ENCODE results near the gene FERMT1. TPM values are rescaled to one million over a fixed set of nuclear protein-coding genes. Genes with fewer than 3 reads are reported as not detected.

The FERMT1 gene
- total RNA-seq, 3 donors from 2014 or later: 17.4 to 102 (median 54.1) TPM

GRCh38 chr20:6081236-6081635, 41.6 kb downstream of the FERMT1 start:
- no peaks in the 10 kb centered on the region for H3K4me1 ChIP-seq (ENCODE audit: low read depth)
- H3K9me3 ChIP-seq: no peaks in the 10 kb centered on the region
- TF ChIP-seq CTCF (IDR thresholded peaks at IDR 0.05): no peak
- H3K4me3 ChIP-seq: no peak overlapping the region
- no peak for DNase-seq
- intact Hi-C loops (cut with DNase I, micrococcal nuclease): no loop called here
- H3K36me3 ChIP-seq (ENCODE audit: low read depth): peaks cover 5% of the 10 kb centered on the region
- ATAC-seq: no peak

DNA sequence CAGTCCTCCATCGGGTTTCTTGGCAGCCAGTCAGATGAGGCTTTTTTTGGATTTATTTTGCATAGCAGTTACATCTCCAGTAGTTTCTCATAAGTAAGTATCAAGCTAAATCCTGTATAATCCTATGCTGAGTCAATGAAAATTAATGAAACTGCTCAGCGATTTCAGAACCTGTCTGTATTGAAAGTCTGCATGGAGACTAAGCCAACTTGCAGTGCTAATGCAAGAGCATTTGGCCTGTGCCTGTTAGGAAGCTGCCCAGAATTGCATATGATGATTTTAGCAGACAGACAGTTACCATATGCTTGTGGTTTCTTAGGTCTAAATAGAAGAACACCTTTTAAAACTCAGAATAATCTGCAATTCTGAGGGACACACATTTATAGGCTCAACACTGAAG, 43.8 kb downstream of the FERMT1 start:
- H3K9me3 ChIP-seq: no peaks in the 10 kb centered on the region
- peaks cover 5% of the 10 kb centered on the region for H3K36me3 ChIP-seq (ENCODE audit: low read depth)
- intact Hi-C loops (cut with DNase I, micrococcal nuclease): loop anchor here (5.0 to 10.0 kb wide), 2 partner anchors 284 to 552 kb away; no protein-coding TSS in a partner anchor
- no peak for ATAC-seq
- DNase-seq: no peak
- H3K4me1 ChIP-seq (ENCODE audit: low read depth): no peaks in the 10 kb centered on the region
- no peak for TF ChIP-seq CTCF (IDR thresholded peaks at IDR 0.05)
- H3K4me3 ChIP-seq: no peak overlapping the region

DNA sequence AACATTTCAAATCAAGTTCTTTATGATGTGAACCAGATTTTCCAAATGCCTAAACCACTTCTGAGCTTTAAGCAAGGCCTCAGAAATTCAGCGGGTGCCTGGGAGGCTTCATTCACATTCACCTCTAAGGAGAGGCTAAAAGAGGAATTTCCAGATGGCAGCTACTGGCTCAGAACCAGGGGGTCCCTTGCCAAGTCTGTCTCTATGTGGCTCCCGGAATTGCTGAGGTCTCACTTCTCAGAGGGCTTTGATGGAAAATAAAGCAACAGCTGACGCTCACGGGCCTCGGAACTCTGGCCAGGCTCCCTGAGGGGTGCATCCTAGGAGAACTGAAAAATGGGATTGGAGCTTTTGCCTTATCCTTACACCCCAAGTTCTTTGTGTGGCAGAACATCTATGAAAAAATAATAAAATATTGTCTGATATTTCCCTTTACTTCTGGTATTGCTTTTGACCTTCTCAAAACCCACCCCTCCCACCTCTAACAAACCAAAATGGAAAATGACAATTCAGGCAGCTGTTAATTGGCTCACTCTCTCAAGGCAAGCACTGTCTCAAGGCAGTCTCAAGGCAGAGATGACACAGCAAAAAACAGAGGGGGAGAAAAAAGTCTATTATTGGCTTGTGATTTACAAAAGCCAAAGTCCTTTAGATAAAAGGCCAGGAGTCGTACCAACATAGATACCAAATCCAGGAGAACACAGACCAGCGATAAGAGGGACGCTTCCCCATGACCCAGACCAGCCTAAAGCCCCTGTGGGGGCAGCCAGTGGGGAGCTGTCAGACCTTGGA, 47.2 kb downstream of the FERMT1 start:
- H3K4me3 ChIP-seq: no peak overlapping the region
- no peaks in the 10 kb centered on the region for H3K4me1 ChIP-seq (ENCODE audit: low read depth)
- H3K36me3 ChIP-seq (ENCODE audit: low read depth): no peaks in the 10 kb centered on the region
- ATAC-seq (no peak), DNase-seq (no peak)
- intact Hi-C loops (cut with DNase I, micrococcal nuclease): loop anchor here (5.0 to 10.0 kb wide), 2 partner anchors 281 to 548 kb away; no protein-coding TSS in a partner anchor
- no peak for TF ChIP-seq CTCF (IDR thresholded peaks at IDR 0.05)
- no peaks in the 10 kb centered on the region for H3K9me3 ChIP-seq

- no peaks in the 10 kb centered on the region for H3K36me3 ChIP-seq (ENCODE audit: low read depth)
- intact Hi-C loops (cut with DNase I, micrococcal nuclease): loop anchor here (5.0 to 10.0 kb wide), 3 partner anchors 280 to 547 kb away; no protein-coding TSS in a partner anchor
- no peak for ATAC-seq
Observed at GRCh38 chr20:6074784-6075183, 48.0 kb downstream of the FERMT1 start.

GRCh38 chr20:6074145-6074561, 48.7 kb downstream of the FERMT1 start:
- no peak overlapping the region for H3K4me3 ChIP-seq
- no peak for ATAC-seq

More at GRCh38 chr20:6074784-6075183, 48.0 kb downstream of the FERMT1 start:
- no peak for TF ChIP-seq CTCF (IDR thresholded peaks at IDR 0.05)
- no peaks in the 10 kb centered on the region for H3K9me3 ChIP-seq
- H3K4me3 ChIP-seq: no peak overlapping the region
- DNase-seq: no peak
- no peaks in the 10 kb centered on the region for H3K4me1 ChIP-seq (ENCODE audit: low read depth)

More at GRCh38 chr20:6074145-6074561, 48.7 kb downstream of the FERMT1 start:
- no peaks in the 10 kb centered on the region for H3K9me3 ChIP-seq
- intact Hi-C loops (cut with DNase I, micrococcal nuclease): loop anchor here in 1 of 2 donors (5.0 to 10.0 kb wide), 2 partner anchors 279 to 542 kb away; no protein-coding TSS in a partner anchor
- H3K36me3 ChIP-seq (ENCODE audit: low read depth): no peaks in the 10 kb centered on the region
- DNase-seq: no peak
- H3K4me1 ChIP-seq (ENCODE audit: low read depth): no peaks in the 10 kb centered on the region
- no peak for TF ChIP-seq CTCF (IDR thresholded peaks at IDR 0.05)
